H54 (cell line): ENCODE data around the gene ARHGAP23.

Experiments
- DNase-seq: peaks from one replicate; pipeline ENCODE4 v3.0.0; 2011; ENCODE audit warnings: low spot score, mixed read lengths; ENCODE audit not compliant: insufficient read length
- FAIRE-seq: peaks from 3 replicates; lab custom pipeline; 2011; peaks lifted over from hg19 to GRCh38; lab: Jason Lieb, UNC
- POLR2A ChIP-seq: IDR thresholded peaks from 2 replicates; pipeline ENCODE4 v1.6.1; 2011; ENCODE audit warnings: low read depth, mild to moderate bottlenecking, low read length

Gene ARHGAP23

GRCh38 chr17:38549285-38549684 lies 121.0 kb downstream of the ARHGAP23 start:
- DNase-seq (no peak), FAIRE-seq (no peak)
- no peak for TF ChIP-seq POLR2A

- DNase-seq = peak; percentile 89
- FAIRE-seq = no peak
- no peak for TF ChIP-seq POLR2A
Measured at GRCh38 chr17:38550661-38551060, 122.4 kb downstream of the ARHGAP23 start.

GRCh38 chr17:38551121-38551520 lies 122.9 kb downstream of the ARHGAP23 start:
- DNase-seq (no peak), FAIRE-seq (no peak)
- TF ChIP-seq POLR2A = no peak

GRCh38 chr17:38552343-38552742 lies 124.1 kb downstream of the ARHGAP23 start:
- no peak for DNase-seq
- no peak for TF ChIP-seq POLR2A
- FAIRE-seq = no peak

- no peak for TF ChIP-seq POLR2A
- DNase-seq = no peak
- FAIRE-seq = no peak
Measured at GRCh38 chr17:38554430-38555350, 126.4 kb downstream of the ARHGAP23 start.

GRCh38 chr17:38556239-38556638 lies 128.0 kb downstream of the ARHGAP23 start:
- FAIRE-seq = no peak
- DNase-seq = no peak
- no peak for TF ChIP-seq POLR2A

- TF ChIP-seq POLR2A = no peak
- DNase-seq = no peak
- FAIRE-seq = no peak
Measured at GRCh38 chr17:38557396-38557795, 129.1 kb downstream of the ARHGAP23 start.

- FAIRE-seq (no peak), DNase-seq (peak; percentile 99)
- TF ChIP-seq POLR2A = no peak; the same call in 1 of the 2 replicates
Measured at GRCh38 chr17:38557836-38558727, 129.8 kb downstream of the ARHGAP23 start.

GRCh38 chr17:38558728-38559050 lies 130.4 kb downstream of the ARHGAP23 start:
- DNase-seq (no peak), FAIRE-seq (no peak)
- TF ChIP-seq POLR2A = no peak

GRCh38 chr17:38559051-38559879 lies 131.0 kb downstream of the ARHGAP23 start:
- no peak for FAIRE-seq
- DNase-seq = no peak

GRCh38 chr17:38559880-38560230 lies 131.6 kb downstream of the ARHGAP23 start:
- FAIRE-seq (no peak), DNase-seq (no peak)
- TF ChIP-seq POLR2A = no peak

More at GRCh38 chr17:38559051-38559879, 131.0 kb downstream of the ARHGAP23 start:
- TF ChIP-seq POLR2A = no peak

GRCh38 chr17:38560503-38561318 lies 132.4 kb downstream of the ARHGAP23 start:
- no peak for TF ChIP-seq POLR2A
- DNase-seq (no peak), FAIRE-seq (no peak)
